Astrocyte of the hippocampus (primary cell): ENCODE results near the gene YPEL4.

Source experiments
- DNase-seq: peaks from one replicate; pipeline ENCODE4 v3.0.0; 2011; ENCODE audit warnings: low read depth, low spot score

The YPEL4 gene

DNA sequence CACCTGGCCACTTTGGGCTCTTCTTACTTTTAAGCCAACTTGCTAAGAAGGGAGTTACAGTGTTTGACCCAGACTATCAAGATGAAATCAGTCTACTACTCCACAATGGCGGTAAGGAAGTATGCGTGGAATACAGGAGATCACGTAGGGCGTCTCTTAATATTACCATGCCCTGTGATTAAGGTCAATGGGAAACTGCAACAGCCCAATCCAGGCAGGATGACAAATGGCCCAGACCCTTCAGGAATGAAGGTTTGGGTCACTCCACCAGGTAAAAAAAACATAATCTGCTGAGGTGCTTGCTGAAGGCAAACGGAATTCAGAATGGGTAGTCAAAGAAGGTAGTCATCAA, 1.0 kb upstream of the YPEL4 start:
- DNase-seq, result no peak

DNA sequence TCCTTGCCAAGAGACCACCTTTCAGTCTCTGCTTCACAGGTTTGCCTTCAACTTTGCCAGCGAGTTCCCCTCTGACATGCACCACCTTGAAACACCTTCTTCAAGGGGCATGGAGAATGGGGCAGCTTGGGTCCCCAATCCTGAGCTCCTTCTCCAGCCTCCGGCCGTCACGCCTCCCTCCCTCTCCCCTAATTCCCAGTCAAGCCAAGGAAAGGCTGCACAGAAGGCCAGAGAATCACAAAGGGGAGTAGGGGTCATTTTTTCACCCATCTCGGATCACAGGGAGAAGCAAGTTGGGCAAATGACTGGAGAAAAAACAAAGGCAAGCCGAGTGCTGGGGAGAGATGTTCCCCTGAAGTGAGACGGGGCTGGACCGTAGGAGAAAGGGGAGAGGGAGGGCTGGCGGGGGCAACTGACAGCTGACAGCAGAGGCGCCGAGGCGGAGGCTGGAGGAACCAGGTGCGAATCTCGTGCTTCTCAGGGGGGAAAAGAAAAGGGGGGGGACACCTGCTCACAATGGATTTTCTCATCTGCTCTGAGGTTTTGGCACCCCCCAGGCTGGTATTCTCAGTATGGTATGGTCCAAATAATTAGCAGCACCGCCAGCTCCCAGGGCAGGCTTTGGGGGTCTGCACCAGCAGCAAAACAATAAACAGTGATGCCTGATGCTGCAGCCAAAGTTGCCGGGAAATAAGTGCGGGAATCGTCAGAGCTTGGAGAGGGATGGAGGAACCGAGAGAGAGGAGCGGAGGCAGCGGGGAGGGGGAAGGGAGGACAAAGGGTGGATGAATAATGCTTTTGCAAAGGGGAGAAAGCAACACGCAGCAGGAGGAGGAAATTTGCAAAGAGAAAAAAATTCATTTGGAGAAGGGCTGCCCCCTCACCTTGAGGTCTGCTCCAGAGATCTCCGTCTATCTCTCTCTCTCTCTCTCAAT, 644 bp downstream of the YPEL4 start:
- DNase-seq, result peak; percentile 45

DNA sequence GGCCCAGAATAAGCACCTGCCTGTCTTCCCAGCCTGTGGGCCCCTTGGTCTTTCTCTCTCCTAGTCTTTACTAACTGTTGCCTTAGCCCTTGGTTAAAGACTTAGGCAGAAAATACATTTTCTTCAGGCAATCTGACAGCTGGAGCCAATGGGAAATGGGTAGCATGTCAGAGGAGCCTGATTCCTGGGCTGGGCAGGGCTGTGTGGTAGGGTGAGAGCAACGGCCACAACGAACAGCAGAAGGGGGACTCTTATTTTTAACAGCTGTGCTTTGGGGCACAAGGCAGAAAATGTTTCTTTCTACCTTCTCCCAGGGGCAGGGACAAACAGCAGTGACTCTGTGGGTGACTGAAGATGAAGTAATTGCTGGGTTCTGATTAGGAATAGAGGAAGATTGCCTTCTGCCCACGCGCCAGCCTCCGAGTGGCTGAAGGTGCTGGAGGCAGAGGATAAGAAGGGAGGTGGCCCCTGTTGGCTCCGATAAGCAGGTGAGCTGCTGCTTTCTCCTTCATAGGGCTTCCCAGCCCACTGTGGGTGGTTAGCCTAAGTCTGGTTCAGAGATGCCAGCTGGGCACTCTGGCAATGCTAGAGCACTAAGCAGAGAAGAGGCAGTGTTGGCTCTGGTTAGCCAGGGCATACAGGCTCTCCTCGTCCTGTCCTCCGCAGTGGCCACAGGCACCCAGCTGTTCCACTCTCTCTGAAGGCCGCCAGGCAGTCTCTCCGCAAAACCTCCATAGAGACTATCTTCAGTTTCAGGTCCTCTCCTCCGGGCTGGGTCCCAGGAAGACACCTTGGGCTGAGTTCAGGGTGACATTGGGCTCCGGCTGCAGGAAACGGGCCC, 1.5 kb downstream of the YPEL4 start:
- DNase-seq, result peak; percentile 40

DNA sequence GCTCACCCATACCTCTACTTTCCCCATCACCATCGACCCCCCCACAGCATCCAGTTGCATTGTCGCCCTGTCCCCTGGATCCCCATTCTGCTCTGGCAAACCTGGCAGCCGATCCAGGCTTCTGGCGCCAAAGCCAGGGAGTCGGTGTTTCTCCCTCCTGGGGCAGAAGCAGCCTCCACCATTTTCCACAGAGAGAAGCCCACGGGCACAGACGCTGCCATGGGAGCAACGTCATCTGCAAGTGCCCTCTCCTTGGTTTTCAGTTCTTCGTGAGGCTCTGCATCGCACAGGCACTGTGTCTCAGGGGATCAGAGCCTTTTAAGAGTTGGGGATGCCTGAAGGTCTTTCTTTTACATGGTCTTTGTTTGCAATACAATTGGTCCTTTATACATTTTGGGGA, 2.3 kb downstream of the YPEL4 start:
- DNase-seq, result peak; percentile 33

DNA sequence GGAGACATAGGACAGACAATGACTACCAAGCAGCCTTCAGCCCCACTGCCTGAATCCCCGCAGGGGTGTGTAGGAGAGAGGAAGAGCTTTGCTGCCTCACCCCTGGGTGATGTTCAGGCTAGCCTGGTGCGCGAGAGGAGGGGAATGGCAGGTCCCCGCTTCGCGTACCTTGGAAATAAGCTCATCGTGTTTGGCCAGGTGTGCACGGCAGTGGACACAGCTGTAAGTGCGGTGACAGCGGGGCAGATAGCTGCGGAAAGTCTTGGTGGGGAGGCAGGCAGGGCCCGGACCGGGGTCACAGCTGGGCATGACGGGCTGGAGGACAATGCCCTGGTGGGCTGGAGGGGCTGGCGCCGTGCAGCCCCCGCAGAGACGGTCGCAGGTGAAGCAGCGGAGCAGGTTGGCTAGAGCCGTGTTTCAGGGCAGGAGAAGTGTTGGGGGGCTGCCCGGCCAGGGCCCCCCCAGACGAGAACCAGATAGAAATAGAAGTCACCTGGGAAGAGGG, 2.9 kb downstream of the YPEL4 start:
- peak; percentile 7 for DNase-seq

DNA sequence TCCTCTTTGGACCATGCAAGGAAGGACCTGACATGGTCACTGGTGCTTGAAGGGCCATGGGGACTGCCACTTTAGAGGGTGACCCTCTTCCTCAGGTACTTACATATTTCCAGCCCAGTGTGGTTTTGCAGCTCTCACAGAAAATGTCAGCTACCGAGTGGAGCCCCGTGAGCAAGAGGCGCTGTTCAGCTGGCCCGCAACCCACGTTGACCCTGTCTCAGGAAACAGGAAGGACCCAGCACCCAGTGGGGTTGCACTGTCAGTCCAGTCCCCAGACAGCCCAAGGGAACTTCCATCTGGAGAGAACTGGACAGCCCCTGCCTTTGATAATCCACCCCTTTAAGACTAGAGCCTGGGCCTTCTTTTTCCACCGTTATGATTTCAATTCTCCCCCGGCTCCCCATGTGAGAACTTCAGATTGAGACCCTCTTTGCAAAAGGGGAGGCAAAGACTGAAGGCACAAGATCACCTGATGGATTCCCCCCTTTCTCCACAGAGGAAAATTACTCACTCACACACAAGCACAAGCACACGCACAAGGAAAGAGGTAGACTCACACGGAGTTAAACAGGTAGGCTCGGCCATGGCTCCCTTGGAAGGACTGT, 3.4 kb downstream of the YPEL4 start:
- no peak for DNase-seq

DNA sequence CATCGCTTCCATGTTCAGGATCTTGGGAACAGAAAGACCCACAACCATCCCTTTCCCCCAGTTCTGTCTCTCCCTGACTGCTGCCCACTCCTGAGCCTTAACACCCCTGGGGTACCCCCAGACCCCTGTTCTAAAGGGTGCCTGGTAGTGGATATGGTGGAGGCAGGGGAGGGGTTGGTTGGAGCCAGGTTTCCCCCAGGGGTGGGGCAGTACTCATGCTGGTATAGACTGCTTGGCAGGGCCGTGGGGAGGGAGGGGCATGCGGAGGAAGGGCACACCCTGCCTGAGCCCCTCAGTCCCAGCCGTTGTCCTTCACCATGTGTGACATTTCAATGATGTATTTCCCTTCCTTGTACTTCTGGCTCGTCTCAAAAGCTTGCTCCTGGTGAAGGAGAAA, 4.0 kb downstream of the YPEL4 start:
- DNase-seq, result no peak

DNA sequence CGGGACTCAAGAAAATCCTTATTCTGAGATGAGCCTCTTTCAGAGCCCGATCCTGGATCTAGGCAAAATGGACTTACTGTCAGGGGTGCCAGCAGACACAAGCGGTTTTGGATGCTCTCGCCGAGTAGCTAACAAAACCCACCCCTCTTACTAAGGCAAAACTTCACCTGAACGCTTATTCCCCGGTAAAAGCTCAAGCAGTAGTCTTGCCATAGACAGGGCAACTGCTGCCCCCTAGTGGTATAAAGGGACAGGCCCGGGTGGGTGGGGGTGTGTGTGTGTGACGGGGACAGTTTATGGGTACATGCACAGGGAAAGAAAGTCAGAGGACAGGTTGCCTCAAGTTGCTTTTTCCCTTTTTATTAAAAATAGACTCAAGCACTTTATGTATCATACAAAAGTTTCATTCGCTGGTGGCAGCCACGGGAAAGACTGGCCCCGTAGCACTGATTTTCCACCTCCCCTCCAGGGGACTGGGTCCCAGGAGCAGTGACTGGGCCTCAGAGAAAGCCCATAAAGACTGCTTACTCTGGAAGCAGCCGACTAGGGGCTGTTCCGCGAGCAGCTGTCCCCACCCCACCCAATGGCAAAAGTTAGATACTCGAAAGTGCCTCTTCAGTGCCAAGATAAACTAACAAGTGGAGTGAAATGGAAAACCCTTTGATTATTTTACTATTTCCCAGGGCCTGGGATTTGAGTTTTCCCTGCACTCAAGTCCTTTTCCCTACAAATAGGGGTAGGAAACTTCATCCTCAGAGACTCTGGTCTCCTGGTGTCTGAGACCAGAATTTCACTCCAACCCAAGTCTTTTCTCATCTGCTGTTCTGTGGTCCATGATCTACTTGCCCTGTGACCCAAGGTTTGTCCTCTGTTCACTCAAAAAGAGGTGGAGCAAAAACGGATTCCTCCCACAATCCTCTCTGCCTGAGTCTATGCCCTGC, 4.7 kb downstream of the YPEL4 start:
- DNase-seq, result peak; percentile 84

DNA sequence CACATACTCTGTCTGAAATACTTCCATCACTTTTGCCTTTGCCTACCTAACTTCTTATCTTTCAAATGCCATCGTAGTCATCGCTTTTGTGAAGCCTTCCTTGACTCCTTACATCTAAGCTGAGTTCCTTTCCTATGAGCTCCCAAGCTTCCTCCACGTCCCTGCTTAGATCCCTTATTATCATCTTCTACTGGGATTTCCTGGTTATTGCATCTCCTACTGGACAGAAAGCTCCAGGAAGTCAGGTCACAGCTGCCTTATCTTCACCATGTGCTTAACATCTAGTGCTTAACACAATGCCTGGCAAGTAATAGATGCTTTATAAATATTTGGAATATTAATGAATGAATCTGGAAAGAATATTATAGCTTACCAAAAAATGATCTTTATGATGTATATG, 5.9 kb downstream of the YPEL4 start:
- DNase-seq, result no peak

DNA sequence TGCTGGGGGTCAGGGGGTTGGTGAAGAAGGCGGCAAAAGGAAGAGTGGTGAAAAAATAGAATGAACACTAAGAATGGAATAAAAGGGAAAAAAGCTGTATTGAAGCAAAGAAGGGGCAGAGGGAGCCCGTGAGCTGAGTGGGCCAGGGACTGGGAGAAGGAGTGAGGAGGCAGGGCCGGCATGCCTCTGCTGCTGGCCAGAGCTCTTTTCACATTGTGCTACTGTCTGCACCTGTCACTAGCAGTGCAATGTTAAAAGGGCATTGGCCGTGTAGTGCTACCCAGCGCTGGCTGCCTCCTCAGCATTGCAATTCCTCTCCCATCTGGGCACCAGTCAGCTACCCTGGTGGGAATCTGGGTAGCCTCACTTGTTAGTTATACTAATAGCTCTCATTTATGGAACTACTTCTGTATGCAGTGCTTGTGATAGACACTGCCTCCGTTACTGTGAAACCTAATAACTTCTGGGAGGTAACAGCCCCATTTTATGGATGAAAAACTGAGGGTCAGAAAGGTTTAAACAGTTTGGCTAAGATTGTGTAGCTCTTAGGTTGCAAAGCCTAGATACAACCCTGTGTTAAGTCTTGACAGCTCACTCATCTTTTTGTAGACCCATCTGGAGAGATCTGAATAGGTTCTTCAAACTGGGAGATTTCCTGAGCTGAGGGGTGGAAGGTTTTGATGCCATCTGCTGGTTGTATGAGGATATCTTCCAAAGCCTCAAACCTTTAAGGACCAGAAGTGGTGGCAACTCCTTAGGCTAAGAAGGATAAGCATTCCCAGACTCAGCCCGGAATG, 8.5 kb downstream of the YPEL4 start:
- DNase-seq, result peak; percentile 64

DNA sequence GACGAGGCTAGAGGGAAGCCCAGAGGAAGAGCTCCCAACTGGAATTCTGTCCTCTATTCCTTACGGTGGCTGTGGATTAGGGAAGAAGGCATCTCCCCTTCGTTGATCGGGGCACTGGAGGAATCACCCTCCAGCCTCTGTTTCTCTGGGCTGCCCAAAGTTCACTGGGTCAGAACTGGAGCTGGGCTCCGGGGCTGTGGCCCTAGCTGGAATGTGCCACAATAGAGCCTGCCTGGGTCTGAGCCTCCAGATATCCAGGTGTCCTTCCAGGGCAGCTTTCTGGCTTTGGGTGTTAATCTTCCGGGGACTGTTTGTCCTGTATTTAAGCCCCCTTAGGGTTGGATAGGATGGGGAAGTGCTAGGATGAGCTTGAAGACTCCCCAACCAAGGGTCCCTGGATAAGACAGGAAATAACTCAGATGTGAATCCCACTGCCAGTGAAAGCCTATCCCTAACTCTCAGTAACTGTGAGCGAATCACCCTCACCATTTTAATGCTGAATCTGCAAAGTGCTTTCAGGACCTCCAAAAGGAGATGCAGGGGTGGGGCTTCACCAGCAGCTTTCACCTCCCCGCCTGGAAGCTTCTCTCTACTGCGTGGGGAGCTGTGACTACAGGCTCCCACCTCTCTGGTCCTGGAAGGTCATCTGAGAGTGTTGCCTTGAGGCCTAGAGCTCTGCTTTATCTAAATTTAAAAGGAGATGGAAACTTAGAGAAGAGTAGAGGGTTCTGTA, 9.5 kb downstream of the YPEL4 start:
- DNase-seq, result no peak

DNA sequence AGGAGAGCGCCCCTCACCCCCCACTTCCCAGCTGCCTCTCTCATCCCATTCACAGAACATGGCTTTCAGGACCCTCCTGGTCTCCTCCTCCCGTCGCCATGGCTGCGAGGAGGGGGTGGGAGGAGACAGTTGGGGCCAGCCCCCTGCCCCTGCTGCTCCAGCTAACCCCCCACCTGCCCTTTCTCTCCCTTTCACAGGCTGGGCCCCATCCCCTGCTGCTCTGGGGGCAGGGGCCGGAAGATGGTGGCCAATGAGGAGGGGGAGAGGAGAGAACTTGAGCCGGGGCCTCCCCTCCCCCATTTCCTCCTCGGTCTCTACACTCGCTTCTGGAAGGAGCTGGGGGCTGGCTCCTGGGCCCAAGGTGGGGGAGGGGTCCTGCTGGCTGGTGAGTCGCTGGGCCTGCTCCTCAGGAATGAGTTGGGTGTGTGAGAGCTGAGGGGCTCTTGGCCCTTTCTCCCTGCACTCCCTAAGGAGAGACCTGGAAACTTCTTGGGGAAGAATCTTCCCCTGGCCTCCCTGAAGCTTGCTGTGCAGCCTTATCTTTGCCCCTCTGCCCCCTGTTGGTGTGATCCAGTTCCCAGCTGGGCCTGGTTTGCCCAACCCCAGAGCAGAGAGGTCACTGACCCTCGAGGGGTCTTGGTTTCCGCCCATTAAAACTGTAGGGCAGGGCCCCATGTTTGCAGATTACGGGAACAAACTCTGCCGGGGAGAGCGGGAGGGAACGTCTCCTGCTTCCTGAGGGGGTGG, 10.2 kb downstream of the YPEL4 start:
- peak; percentile 79 for DNase-seq

DNA sequence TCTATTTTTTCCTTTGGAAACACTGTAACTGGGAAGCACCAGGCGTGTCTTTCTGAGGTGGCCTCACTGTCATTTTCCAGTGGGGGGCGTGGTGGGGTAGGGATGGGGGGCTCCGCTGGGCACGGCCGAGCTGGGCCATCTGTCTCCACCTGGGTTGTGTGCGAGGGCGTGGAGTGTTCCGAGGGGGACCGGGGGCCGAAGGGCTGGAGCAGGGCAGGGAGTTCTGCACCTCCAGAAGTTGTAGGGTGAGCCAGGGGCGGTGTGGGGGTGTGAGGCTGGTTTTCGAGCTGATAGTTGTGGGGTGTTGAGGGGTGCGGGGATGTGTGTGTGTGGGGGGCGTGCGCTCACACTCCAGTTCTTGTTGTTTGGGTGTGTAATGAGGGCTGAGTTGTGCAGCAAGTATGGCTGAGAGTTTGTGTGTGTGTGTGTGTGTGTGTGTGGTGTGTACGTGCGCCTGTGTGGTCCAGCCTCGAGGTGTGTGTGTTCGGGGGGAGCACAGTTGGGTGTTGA, 10.8 kb downstream of the YPEL4 start:
- DNase-seq, result no peak

DNA sequence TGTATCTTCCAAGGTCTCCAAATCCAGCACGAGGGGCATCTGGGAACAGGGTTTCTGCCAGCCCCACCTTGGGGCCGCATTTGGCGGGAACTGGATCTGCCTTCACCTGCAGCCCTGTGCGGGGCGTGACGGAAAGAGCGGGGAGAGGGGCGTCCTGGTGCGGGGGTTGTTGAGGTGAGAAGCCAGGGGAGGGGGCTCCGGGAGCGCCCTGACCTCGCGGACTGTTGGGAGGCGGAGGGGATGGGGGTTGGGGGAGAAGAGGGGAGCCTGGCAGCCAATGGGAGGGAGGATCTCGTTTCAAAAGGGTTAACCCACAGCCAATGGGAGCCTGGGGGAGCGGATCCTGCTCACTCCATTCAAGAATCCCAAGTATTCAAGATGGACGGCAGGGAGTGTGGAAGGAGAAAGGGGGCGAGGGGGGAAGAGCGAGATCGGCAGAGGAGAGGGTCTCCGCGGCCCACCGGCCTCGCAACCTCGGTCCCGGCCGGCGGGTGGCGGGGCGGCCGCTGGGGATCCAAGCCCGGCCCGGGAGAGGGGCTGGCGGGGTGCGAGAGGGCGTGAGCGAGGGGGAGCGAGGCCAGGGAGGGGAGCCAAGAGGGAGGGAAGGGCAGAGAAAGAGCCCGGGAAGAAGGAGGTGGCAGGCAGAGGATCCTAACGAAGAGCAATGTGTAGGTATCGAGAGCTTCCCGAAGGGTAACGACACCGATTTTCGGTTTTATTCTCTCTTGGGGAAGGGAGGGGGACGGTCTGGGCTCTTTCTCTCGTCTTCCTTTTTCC, 11.5 kb downstream of the YPEL4 start:
- DNase-seq, result peak; percentile 93

DNA sequence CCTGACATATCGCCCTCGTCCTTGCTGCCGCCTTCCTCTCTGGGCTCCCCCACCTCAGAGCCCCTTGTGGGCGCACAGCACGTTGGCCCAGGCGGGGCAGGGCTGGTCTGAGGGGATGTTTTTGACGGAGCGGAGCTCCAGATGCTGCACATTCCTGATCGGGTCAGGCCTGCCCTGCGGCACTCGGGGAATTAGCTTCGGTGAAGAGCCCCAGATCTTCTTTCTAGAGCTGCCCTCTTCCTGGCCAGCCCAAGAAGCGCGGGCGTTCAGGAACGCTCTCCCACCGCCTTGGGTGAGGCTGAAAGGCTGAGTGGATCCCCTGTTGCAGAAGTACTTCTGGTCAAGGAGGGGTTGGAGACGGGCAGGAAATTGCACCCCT, 12.1 kb downstream of the YPEL4 start:
- no peak for DNase-seq

DNA sequence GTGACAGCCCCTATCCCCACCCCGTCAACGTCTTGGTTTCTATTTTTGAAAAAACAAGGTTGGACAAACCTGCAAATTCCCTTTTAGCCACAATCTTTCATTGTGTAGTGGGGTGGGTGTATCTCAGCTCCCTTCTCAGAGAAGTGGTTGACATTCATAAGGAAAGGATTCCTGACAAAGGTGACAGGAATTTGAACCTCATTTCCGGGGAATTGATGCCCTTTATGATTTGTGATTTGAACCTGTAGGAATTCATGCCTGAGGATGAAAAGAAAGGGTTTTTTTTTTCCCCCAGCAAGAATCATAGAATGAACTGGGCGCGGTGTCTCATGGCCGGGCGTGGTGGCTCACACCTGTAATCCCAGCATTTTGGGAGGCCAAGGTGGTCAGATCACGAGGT, 14.5 kb downstream of the YPEL4 start:
- no peak for DNase-seq

DNA sequence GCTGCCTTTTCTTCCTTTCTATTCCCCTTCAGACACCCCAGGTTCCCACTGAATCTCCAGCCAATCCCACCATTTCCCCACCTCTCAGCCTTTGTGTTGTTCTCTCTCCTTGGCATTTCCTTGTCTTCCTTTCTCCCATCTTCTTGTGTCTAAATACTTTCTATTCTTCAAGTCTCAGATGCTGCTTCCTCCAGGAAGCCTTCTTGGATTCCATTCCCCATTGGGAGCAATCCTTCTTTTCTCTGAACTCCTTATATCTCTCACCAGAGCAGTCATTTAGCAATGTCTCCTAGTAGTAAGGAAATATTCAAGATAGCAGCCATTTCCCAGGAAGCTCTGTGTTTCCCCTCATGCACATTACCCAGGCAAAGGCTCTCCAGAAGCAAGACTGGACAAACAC, 15.4 kb downstream of the YPEL4 start:
- DNase-seq, result no peak
